HG02852 (cell line): ENCODE results near the gene THAP5.

Experiments used
- ATAC-seq: cut with Tn5 transposase; IDR thresholded peaks from one replicate; pipeline ENCODE4 v1.9.1; 2021; ENCODE audit warnings: mild to moderate bottlenecking, moderate library complexity; ENCODE audit not compliant: unreplicated experiment

The THAP5 gene

GRCh38 chr7:108569381-108570145 is at the start of gene THAP5, which contains the start of gene DNAJB9:
THAP5 (minus strand) TSS chr7:108569706; CDS start chr7:108569569, 137 bp downstream.
DNAJB9 (plus strand) TSS chr7:108569874; CDS start chr7:108571727, 1,853 bp downstream.
- ATAC-seq, result peak; percentile 94

GRCh38 chr7:108618056-108618455 is 48.5 kb upstream of the THAP5 start:
- ATAC-seq, result no peak

- no peak for ATAC-seq
Observed at GRCh38 chr7:108614896-108615295, 45.4 kb upstream of the THAP5 start.

GRCh38 chr7:108613949-108614381 is 44.5 kb upstream of the THAP5 start:
- ATAC-seq, result no peak

- ATAC-seq, result peak; percentile 73
Observed at GRCh38 chr7:108613147-108613948, 43.8 kb upstream of the THAP5 start.

- no peak for ATAC-seq
Observed at GRCh38 chr7:108611268-108611667, 41.8 kb upstream of the THAP5 start.

- ATAC-seq, result no peak
Observed at GRCh38 chr7:108609643-108610042, 40.1 kb upstream of the THAP5 start.

GRCh38 chr7:108605559-108606201 is 36.2 kb upstream of the THAP5 start:
- peak; percentile 59 for ATAC-seq

GRCh38 chr7:108604307-108605077 is 35.0 kb upstream of the THAP5 start:
- ATAC-seq, result no peak

- ATAC-seq, result no peak
Observed at GRCh38 chr7:108603656-108604306, 34.3 kb upstream of the THAP5 start.

- no peak for ATAC-seq
Observed at GRCh38 chr7:108600399-108600798, 30.9 kb upstream of the THAP5 start.

- no peak for ATAC-seq
Observed at GRCh38 chr7:108598914-108599580, 29.5 kb upstream of the THAP5 start.

- no peak for ATAC-seq
Observed at GRCh38 chr7:108598153-108598552, 28.6 kb upstream of the THAP5 start.

- ATAC-seq, result no peak
Observed at GRCh38 chr7:108596560-108596959, 27.1 kb upstream of the THAP5 start.

GRCh38 chr7:108592646-108593201 is 23.2 kb upstream of the THAP5 start:
- no peak for ATAC-seq

GRCh38 chr7:108590606-108591005 is 21.1 kb upstream of the THAP5 start:
- ATAC-seq, result no peak

- no peak for ATAC-seq
Observed at GRCh38 chr7:108589874-108590273, 20.4 kb upstream of the THAP5 start.

GRCh38 chr7:108589199-108589598 is 19.7 kb upstream of the THAP5 start:
- no peak for ATAC-seq

- no peak for ATAC-seq
Observed at GRCh38 chr7:108586274-108586710, 16.8 kb upstream of the THAP5 start.
